GM12892 (cell line): ENCODE measurements around the gene P2RX7.

Experiments used
- POLR2A ChIP-seq: IDR thresholded peaks from 2 replicates; pipeline ENCODE4 v1.6.1; 2011; ENCODE audit warnings: low read depth, low read length, control low read depth
- POLR2AphosphoS5 ChIP-seq: IDR thresholded peaks from 2 replicates; pipeline ENCODE4 v1.6.1; 2011; ENCODE audit warnings: low read depth, low read length, control low read depth

DNA sequence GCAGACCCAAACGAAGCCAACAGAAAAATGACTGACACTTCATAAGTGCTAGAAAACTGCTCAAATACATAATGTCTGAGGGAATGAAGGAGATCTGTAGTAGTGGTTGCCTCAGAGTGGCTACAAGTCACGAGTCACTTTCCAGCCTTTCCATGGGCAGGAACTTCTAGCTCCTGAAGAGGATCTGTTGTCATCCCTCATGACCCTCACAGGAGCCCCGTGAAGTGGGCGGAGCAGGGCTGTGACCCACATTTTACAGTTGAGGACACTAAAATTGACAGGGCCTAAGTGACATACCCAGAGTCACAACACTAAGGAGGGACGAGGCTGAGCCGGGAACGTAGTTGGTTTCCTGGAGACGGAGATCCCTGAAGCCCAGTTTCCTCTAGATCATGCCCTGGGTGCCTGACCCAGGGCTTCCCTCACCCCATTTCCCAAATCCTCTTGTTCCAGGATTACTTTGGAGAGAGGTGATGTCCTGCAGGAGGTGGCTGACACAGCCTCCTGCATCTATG, 45.8 kb upstream of the P2RX7 start:
- TF ChIP-seq POLR2AphosphoS5 (no peak), POLR2A (no peak)
